Smooth muscle cell (in vitro differentiated cells): ENCODE measurements around the gene PDE4B. TPM values are rescaled to one million over a fixed set of nuclear protein-coding genes. Genes with fewer than 3 reads are reported as not detected.

Experiments
- DNase-seq: peaks from one replicate; lab custom pipeline; 2025; ENCODE audit not compliant: unreplicated experiment; lab: John Stamatoyannopoulos, UW
- H2AFZ ChIP-seq: fragments of 200-600 bp; sonication (generic); 2 replicates; pipeline ENCODE4 v1.6.0; 2016; ENCODE audit warnings: antibody characterized with exemption, low read depth, mild to moderate bottlenecking
- H3F3A ChIP-seq: fragments of 200-600 bp; sonication (generic); 2 replicates; pipeline ENCODE4 v1.6.0; 2017; ENCODE audit warnings: antibody characterized with exemption, low read depth
- H3K27ac ChIP-seq: fragments of 200-600 bp; sonication (generic); 2 replicates; pipeline ENCODE4 v1.5.1; 2016; ENCODE audit warnings: low read depth, mild to moderate bottlenecking
- H3K27me3 ChIP-seq: fragments of 200-600 bp; sonication (generic); 2 replicates; pipeline ENCODE4 v1.6.1; 2016; ENCODE audit warnings: low read depth, mild to moderate bottlenecking
- H3K36me3 ChIP-seq: fragments of 200-600 bp; sonication (generic); 2 replicates; pipeline ENCODE4 v1.5.1; 2016; ENCODE audit warnings: low read depth
- H3K4me1 ChIP-seq: fragments of 200-600 bp; sonication (generic); 2 replicates; pipeline ENCODE4 v1.5.1; 2016; ENCODE audit warnings: low read depth
- H3K4me2 ChIP-seq: fragments of 200-600 bp; sonication (generic); 2 replicates; pipeline ENCODE4 v1.6.0; 2016; ENCODE audit warnings: mild to moderate bottlenecking
- H3K4me3 ChIP-seq: fragments of 200-600 bp; sonication (generic); 2 replicates; pipeline ENCODE4 v1.5.1; 2016; ENCODE audit warnings: mild to moderate bottlenecking
- H3K79me2 ChIP-seq: fragments of 200-600 bp; sonication (generic); 2 replicates; pipeline ENCODE4 v1.6.0; 2016; ENCODE audit warnings: low read depth, mild to moderate bottlenecking
- H3K9ac ChIP-seq: fragments of 200-600 bp; sonication (generic); 2 replicates; pipeline ENCODE4 v1.6.0; 2016; ENCODE audit warnings: low read depth
- H3K9me3 ChIP-seq: fragments of 200-600 bp; sonication (generic); replicated peaks from 2 replicates; pipeline ENCODE4 v1.5.1; 2016; ENCODE audit warnings: low read depth
- H4K20me1 ChIP-seq: fragments of 200-600 bp; sonication (generic); 2 replicates; pipeline ENCODE4 v1.6.0; 2016; ENCODE audit warnings: low read depth
- WGBS: methylation state at CpG from one replicate; pipeline ENCODE4 v1.1.7; 2016; ENCODE audit warnings: low lambda C conversion rate; 5-methylcytosine and 5-hydroxymethylcytosine counted together
- polyA plus RNA-seq: library from polyadenylated mRNA; unstranded; fragments of >200 nt; fragmentation: Nextera tagmentation; extraction: Ambion mirVana; gene quantifications from 2 replicates; pipeline ENCODE4 v1.2.1, GENCODE V29; 2016
- total RNA-seq: library from RNA; depleted of rRNA; stranded (reverse); fragments of >200 nt; gene quantifications from 2 replicates; pipeline ENCODE4 v1.2.3, GENCODE V29; 2014
- TF ChIP-seq, protein P1 (sequence below): fragments of 200-600 bp; sonication (generic); IDR thresholded peaks from 2 replicates; pipeline ENCODE4 v1.5.1; 2017; ENCODE audit warnings: borderline replicate concordance, mild to moderate bottlenecking, antibody characterized with exemption; ENCODE audit not compliant: insufficient read depth, poor library complexity, severe bottlenecking

Gene PDE4B
- total and polyA plus RNA-seq, 2 experiments from 2014 or later = 18.5 to 24.8 TPM

DNA sequence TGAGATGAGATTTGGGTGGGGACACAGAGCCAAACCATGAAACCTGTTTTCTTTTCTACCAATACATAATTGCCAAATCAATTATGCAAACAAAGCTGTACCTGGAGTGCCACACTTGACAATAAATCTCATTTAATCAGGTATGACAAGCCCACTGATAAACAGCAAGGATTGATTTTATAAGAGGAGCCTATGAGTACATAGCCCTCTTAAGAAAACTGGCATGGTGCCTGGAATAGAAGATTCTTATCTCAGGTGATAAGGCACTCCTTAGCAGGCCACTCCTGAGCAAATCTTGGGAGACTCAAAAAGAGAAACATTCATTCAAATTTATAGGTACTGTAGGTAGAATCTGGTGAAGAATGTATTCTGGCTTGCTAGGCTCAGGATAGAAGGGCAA, 28.6 kb upstream of the PDE4B start:
- DNase-seq = no peak
- Histone ChIP-seq H3K9me3 (no peaks in the 10 kb centered on the region), H2AFZ (no peak overlapping the region), H3K27me3 (no peaks in the 10 kb centered on the region), H3K79me2 (no peaks in the 10 kb centered on the region), H4K20me1 (no peaks in the 10 kb centered on the region), H3K9ac (no peak overlapping the region), H3F3A (no peaks in the 10 kb centered on the region), H3K4me1 (no peaks in the 10 kb centered on the region), H3K27ac (no peak overlapping the region), H3K36me3 (no peaks in the 10 kb centered on the region), H3K4me3 (no peak overlapping the region), H3K4me2 (no peak overlapping the region)
- TF ChIP-seq, protein P1, sequence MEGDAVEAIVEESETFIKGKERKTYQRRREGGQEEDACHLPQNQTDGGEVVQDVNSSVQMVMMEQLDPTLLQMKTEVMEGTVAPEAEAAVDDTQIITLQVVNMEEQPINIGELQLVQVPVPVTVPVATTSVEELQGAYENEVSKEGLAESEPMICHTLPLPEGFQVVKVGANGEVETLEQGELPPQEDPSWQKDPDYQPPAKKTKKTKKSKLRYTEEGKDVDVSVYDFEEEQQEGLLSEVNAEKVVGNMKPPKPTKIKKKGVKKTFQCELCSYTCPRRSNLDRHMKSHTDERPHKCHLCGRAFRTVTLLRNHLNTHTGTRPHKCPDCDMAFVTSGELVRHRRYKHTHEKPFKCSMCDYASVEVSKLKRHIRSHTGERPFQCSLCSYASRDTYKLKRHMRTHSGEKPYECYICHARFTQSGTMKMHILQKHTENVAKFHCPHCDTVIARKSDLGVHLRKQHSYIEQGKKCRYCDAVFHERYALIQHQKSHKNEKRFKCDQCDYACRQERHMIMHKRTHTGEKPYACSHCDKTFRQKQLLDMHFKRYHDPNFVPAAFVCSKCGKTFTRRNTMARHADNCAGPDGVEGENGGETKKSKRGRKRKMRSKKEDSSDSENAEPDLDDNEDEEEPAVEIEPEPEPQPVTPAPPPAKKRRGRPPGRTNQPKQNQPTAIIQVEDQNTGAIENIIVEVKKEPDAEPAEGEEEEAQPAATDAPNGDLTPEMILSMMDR = no peak

DNA sequence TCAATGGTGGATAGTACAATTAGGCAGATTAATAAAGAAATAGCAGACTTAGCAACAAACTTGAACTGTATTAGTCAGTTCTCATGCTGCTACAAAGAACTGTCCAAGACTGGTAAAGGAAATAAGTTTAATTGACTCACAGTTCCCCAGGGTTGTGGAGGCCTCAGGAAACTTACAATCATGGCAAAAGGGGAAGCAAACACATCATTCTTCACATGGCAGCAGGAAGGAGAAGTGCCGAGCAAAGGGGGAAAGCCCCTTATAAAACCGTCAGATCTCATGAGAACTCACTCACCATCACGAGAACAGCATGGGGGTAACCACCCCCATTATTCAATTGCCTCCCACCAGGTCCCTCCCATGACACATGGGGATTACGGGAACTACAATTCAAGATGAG, 27.1 kb upstream of the PDE4B start:
- H2AFZ ChIP-seq = no peak overlapping the region
- H3K9me3 ChIP-seq = no peaks in the 10 kb centered on the region
- no peaks in the 10 kb centered on the region for H3K79me2 ChIP-seq
- no peak overlapping the region for H3K9ac ChIP-seq
- no peaks in the 10 kb centered on the region for H3K36me3 ChIP-seq
- H3K27ac ChIP-seq = no peak overlapping the region
- H3K4me3 ChIP-seq = no peak overlapping the region
- WGBS = 77% methylated on average over 4 of the region's 4 CpGs
- H3K4me1 ChIP-seq = no peaks in the 10 kb centered on the region
- H3F3A ChIP-seq = no peaks in the 10 kb centered on the region
- no peaks in the 10 kb centered on the region for H4K20me1 ChIP-seq
- TF ChIP-seq, protein P1 = no peak
- no peak for DNase-seq
- no peak overlapping the region for H3K4me2 ChIP-seq
- no peaks in the 10 kb centered on the region for H3K27me3 ChIP-seq

DNA sequence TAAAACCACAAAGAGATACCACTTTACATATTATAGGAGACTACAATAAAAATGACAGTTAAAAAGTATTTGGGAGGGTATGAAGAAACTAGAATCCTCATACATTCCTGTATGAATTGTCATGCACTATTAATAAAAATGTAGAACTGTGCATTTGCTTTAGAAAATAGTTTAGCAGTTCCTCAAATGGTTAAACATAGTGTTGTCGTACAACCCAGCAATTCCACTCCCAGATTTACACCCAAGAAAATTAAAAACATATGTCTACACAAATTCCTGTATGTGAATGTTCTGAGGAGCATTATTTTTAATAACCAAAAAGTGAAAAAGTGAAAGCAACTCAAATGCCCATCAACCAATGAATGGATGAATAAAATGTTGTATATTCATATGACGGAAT, 23.1 kb upstream of the PDE4B start:
- 70% methylated on average over 2 of the region's 2 CpGs for WGBS
- no peak overlapping the region for H3K4me3 ChIP-seq
- H3K4me1 ChIP-seq = no peaks in the 10 kb centered on the region
- H3K9ac ChIP-seq = no peak overlapping the region
- TF ChIP-seq, protein P1 = no peak
- no peaks in the 10 kb centered on the region for H3K9me3 ChIP-seq
- no peak overlapping the region for H3K4me2 ChIP-seq
- H3K27me3 ChIP-seq = peaks cover 3% of the 10 kb centered on the region
- DNase-seq = no peak
- no peak overlapping the region for H2AFZ ChIP-seq
- H3K36me3 ChIP-seq = no peaks in the 10 kb centered on the region
- H4K20me1 ChIP-seq = no peaks in the 10 kb centered on the region
- H3K79me2 ChIP-seq = no peaks in the 10 kb centered on the region
- no peak overlapping the region for H3K27ac ChIP-seq
- no peaks in the 10 kb centered on the region for H3F3A ChIP-seq

DNA sequence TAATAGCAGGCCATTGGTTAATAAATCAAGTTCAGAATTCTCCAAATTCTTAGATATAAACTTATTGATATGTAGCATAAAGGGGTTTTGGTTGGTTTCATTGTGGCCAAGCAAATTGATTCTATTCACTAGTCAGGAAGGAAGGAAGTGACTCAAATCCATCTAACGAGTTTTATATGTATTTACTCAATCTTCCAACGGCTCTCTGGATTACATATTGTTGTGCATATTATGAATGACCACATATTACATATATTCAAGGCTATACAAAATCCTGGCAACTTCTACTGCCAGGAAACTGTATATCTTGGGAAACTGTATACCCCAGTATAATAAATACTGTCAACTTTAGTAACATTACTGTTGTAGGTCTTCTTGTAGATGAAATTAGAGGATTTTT, 20.1 kb upstream of the PDE4B start:
- no peak overlapping the region for H3K4me2 ChIP-seq
- no peaks in the 10 kb centered on the region for H3K36me3 ChIP-seq
- TF ChIP-seq, protein P1 = no peak
- H3K4me3 ChIP-seq = no peak overlapping the region
- 76% methylated on average over 2 of the region's 2 CpGs for WGBS
- H3K4me1 ChIP-seq = no peaks in the 10 kb centered on the region
- no peaks in the 10 kb centered on the region for H4K20me1 ChIP-seq
- no peaks in the 10 kb centered on the region for H3K79me2 ChIP-seq
- no peaks in the 10 kb centered on the region for H3K9me3 ChIP-seq
- no peaks in the 10 kb centered on the region for H3F3A ChIP-seq
- no peak overlapping the region for H3K27ac ChIP-seq
- H3K27me3 ChIP-seq = peaks cover 3% of the 10 kb centered on the region
- no peak overlapping the region for H3K9ac ChIP-seq
- H2AFZ ChIP-seq = no peak overlapping the region
- no peak for DNase-seq
